ENCODE data around the gene AKAP13. TPM values are rescaled to one million over a fixed set of nuclear protein-coding genes. Genes with fewer than 3 reads are reported as not detected.

Gene AKAP13
- total RNA-seq, 6 donors from 2014 or later, result 329 to 1,278 (median 748) TPM

DNA sequence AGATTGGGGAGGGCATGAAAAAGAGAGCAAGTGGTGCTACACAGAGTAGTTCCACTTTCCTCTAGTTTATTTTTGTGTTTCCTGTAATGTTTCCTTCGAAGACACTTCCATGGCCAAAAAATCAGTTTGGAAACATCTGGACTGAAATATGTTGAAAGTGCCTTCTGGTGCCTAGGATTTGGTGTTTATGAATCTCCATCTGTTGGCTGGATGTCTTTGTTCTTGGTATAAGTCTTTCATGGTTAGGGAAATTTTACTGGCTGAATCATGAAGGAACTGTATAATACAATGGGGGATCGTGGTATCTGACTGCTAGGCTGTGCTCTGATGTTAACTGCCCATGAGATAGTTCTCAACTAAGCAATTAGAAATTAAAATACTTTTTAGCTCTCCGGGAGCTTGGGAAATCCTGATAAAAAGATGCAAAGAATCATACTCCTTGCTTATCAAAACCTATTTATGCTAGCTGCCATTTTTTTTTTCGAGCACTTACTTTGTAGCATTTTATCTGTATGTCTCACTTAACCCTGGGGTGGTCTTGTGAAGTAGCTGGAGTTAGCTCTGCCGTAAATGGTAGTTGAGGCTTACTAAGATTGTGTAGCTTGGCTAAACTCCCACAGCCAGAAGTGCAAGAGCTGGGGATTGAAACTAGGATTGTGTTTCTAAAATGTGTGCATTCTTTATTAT lies 21.9 kb downstream of the AKAP13 start:
- H3K9me3 ChIP-seq, result no peaks in the 10 kb centered on the region
- WGBS, 2 donors, result 34 to 42% methylated on average over 5 of the region's 5 CpGs
- no peaks in the 10 kb centered on the region for H3K27me3 ChIP-seq
- H3K36me3 ChIP-seq, result no peaks in the 10 kb centered on the region
- TF ChIP-seq EP300 (IDR thresholded peaks at IDR 0.05), result no peak
- no peak for TF ChIP-seq POLR2AphosphoS5 (IDR thresholded peaks at IDR 0.05)
- TF ChIP-seq, protein P1, sequence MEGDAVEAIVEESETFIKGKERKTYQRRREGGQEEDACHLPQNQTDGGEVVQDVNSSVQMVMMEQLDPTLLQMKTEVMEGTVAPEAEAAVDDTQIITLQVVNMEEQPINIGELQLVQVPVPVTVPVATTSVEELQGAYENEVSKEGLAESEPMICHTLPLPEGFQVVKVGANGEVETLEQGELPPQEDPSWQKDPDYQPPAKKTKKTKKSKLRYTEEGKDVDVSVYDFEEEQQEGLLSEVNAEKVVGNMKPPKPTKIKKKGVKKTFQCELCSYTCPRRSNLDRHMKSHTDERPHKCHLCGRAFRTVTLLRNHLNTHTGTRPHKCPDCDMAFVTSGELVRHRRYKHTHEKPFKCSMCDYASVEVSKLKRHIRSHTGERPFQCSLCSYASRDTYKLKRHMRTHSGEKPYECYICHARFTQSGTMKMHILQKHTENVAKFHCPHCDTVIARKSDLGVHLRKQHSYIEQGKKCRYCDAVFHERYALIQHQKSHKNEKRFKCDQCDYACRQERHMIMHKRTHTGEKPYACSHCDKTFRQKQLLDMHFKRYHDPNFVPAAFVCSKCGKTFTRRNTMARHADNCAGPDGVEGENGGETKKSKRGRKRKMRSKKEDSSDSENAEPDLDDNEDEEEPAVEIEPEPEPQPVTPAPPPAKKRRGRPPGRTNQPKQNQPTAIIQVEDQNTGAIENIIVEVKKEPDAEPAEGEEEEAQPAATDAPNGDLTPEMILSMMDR (IDR thresholded peaks at IDR 0.05), result no peak
- TF ChIP-seq POLR2A (IDR thresholded peaks at IDR 0.05), result no peak
- peak overlapping the region in 2 of 4 donors; percentile 25 to 48 for H3K27ac ChIP-seq
- DNase-seq, result no peak
- ATAC-seq (ENCODE audit: low FRiP score in 2 of 2), result peak in 1 of 2 donors; percentile 41
- peaks cover 45 to 73% (median 59%) of the 10 kb centered on the region in 4 donors for H3K4me1 ChIP-seq
- H3K4me3 ChIP-seq, result no peak overlapping the region

DNA sequence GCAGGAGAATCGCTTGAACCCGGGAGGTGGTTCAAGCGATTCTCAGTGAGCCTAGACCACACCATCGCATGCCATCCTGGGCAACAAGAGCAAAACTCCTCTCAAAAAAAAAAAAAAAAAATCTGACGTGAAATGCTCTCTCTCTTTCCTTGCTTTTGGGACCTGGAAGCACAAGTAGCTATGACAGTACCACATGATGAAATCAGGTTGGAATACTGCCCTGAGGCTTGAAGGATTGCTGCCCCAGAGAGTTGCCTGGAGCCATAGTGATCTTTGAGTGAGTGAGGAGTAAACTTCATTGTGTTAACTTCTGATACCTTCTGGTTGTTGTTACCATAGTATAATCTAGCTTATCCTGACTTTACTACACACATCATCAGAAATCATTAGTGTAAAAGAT lies 23.3 kb downstream of the AKAP13 start:
- Histone ChIP-seq H3K9me3 (no peaks in the 10 kb centered on the region), H3K27me3 (no peaks in the 10 kb centered on the region), H3K4me3 (no peak overlapping the region), H3K27ac (peak overlapping the region in 3 of 4 donors; percentile 12 to 58 (median 48)), H3K36me3 (no peaks in the 10 kb centered on the region), H3K4me1 (peaks cover 59 to 77% (median 65%) of the 10 kb centered on the region in 4 donors)
- 79 to 89% methylated on average over 5 of the region's 5 CpGs for WGBS, 2 donors
- TF ChIP-seq EP300 (IDR thresholded peaks at IDR 0.05), result no peak
- ATAC-seq (ENCODE audit: low FRiP score in 2 of 2), result peak in 1 of 2 donors; percentile 66
- DNase-seq, result peak in 1 of 2 donors; percentile 45

DNA sequence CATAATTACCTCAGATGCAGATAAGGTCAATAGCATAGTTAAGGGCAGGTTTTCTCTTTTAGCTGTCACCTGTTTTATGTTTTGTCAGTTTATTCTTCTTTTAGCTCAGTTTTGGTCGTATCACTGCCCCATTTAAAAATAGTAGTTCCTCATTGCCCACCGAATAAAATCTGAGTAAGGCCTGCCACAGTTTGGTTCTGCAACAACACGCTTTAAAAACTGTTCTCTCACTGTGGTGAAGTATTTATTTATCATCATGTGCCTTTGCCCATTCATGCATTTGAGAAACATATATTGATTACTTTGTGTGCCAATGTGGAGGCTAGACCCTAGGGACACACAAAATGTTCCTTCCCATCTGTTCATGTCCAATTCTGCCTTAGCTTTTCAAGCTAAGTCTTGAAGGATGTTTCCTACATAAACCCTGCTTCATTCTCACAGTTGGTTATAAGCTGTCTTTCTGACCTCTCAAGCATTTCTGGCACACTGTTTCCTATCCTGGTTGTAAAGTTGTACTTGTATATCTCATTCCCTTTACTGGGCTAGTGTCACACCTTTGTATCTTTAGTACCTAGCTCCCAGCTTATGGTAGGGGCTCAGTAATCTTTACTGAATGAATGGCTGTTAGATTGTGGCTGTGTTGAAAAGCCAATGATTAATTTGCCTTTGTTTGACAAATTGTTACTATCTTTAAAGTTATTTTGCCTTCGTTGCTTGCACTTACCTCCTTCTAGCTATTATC lies 23.9 kb downstream of the AKAP13 start:
- no peak for DNase-seq
- peak overlapping the region in 2 of 4 donors; percentile 58 to 67 for H3K27ac ChIP-seq
- 50 to 61% methylated on average over 4 of the region's 4 CpGs for WGBS, 2 donors

DNA sequence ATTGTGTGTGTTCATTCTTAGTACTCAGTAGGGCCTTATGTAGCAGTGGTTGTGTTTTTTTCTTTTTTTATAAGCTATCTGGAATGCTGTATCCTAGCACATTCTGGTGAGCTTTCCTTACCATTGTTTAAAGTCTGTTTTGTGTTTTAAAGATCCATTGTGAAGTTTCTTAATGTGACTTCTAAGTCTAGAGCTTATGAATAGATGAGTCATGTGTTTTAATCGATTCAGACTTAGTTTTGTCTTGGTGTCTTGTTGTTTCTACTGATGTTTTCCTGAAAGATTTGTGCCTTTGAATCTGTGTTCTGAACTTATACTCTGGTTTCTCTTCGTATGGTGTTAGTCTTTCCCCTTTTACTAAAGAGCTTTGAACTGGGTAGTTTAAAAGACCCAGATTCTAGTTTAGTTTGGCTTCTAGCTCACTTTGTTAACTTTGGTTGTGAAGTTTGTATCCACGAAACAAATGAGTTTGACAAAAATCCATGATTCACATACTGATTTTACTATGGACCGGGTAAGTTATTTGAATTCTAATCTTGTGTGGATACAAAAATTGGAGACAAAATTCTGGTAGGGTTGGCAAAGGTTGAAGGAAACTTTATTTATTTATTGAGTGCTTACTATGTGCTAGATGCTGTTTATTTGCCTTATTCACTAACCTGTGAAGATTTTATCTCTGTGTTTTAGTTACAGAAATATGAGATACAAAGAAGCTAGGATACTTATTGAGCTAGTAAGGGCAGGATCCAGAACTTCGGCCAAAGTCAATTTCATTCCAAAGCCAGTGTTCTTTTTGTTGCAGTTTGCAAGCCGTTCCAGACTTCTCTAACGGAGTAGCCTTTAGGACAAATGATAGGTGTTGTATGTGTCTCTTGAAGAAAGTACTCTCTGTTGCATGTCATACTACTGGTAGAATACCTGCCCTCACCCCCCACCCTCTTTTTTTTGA lies 24.8 kb downstream of the AKAP13 start:
- H3K4me3 ChIP-seq, result no peak overlapping the region
- 60 to 71% methylated on average over 7 of the region's 7 CpGs for WGBS, 2 donors
- no peaks in the 10 kb centered on the region for H3K27me3 ChIP-seq
- H3K36me3 ChIP-seq, result no peaks in the 10 kb centered on the region
- DNase-seq, result no peak
- ATAC-seq (ENCODE audit: low FRiP score in 2 of 2), result no peak
- no peaks in the 10 kb centered on the region for H3K9me3 ChIP-seq
- H3K27ac ChIP-seq, result peak overlapping the region in 2 of 4 donors; percentile 58 to 67
- TF ChIP-seq POLR2A (IDR thresholded peaks at IDR 0.05) (no peak), POLR2AphosphoS5 (IDR thresholded peaks at IDR 0.05) (no peak), EP300 (IDR thresholded peaks at IDR 0.05) (no peak)
- TF ChIP-seq, protein P1 (IDR thresholded peaks at IDR 0.05), result no peak
- H3K4me1 ChIP-seq, result peaks cover 59 to 73% (median 67%) of the 10 kb centered on the region in 4 donors

More for the DNA sequence above, 23.9 kb downstream of the AKAP13 start:
- Histone ChIP-seq H3K36me3 (no peaks in the 10 kb centered on the region), H3K9me3 (no peaks in the 10 kb centered on the region), H3K27me3 (no peaks in the 10 kb centered on the region), H3K4me1 (peaks cover 59 to 77% (median 69%) of the 10 kb centered on the region in 4 donors), H3K4me3 (no peak overlapping the region)
- no peak for ATAC-seq (ENCODE audit: low FRiP score in 2 of 2)
- TF ChIP-seq EP300 (IDR thresholded peaks at IDR 0.05), result no peak
- no peak for TF ChIP-seq POLR2A (IDR thresholded peaks at IDR 0.05)

DNA sequence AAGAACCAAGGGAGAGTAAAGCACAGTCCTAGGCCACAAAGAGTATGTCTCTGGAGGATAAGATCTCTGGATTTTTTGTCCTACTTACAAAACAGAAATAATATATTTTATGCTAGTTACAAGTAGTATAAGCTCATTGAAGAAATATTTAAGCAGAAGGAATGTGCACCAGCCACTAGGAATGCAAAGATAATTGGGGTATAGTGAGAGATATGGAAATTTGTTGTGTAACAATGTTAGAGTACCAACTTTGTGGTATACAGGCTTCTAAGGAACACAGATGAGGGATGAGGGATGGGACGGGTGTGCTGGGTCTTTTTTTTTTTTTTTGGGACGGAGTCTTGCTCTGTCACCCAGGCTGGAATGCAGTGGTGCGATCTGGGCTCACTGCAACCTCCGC lies 26.5 kb downstream of the AKAP13 start:
- 83 to 92% methylated on average over 4 of the region's 4 CpGs for WGBS, 2 donors
- no peaks in the 10 kb centered on the region for H3K9me3 ChIP-seq
- H3K27me3 ChIP-seq, result no peaks in the 10 kb centered on the region
- no peak overlapping the region for H3K4me3 ChIP-seq
- DNase-seq (no peak), ATAC-seq (ENCODE audit: low FRiP score in 2 of 2) (no peak)
- no peaks in the 10 kb centered on the region for H3K36me3 ChIP-seq
- H3K4me1 ChIP-seq, result peaks cover 48 to 61% (median 60%) of the 10 kb centered on the region in 4 donors
- TF ChIP-seq POLR2AphosphoS5 (IDR thresholded peaks at IDR 0.05) (no peak), POLR2A (IDR thresholded peaks at IDR 0.05) (no peak), EP300 (IDR thresholded peaks at IDR 0.05) (no peak)
- TF ChIP-seq, protein P1 (IDR thresholded peaks at IDR 0.05), result no peak
- H3K27ac ChIP-seq, result peak overlapping the region in 2 of 4 donors; percentile 43 to 74
